ENCODE measurements around the gene LGALS12.

The LGALS12 gene

DNA sequence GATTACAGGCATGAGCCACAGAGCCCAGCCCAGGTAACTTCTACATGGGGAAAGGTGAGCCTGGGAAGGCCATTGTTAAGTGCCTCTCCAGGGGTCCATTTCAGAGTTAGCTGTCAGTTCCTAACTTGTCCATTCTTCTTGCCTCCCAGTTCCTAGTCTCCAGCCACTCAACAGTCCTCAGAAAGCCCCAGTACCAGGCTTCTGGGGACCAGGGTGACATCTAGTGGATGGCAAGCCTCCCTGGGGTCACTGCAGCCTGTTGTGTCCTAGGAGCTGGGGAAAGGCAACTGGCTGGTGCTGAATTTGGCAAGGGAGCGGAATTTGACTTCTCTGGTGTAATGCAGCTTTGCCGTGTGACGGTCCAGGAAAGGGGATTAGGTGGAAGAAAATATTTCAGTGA, 2.1 kb downstream of the LGALS12 start:
- TF ChIP-seq, protein P1, sequence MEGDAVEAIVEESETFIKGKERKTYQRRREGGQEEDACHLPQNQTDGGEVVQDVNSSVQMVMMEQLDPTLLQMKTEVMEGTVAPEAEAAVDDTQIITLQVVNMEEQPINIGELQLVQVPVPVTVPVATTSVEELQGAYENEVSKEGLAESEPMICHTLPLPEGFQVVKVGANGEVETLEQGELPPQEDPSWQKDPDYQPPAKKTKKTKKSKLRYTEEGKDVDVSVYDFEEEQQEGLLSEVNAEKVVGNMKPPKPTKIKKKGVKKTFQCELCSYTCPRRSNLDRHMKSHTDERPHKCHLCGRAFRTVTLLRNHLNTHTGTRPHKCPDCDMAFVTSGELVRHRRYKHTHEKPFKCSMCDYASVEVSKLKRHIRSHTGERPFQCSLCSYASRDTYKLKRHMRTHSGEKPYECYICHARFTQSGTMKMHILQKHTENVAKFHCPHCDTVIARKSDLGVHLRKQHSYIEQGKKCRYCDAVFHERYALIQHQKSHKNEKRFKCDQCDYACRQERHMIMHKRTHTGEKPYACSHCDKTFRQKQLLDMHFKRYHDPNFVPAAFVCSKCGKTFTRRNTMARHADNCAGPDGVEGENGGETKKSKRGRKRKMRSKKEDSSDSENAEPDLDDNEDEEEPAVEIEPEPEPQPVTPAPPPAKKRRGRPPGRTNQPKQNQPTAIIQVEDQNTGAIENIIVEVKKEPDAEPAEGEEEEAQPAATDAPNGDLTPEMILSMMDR (IDR thresholded peaks at IDR 0.05; ENCODE audit: borderline replicate concordance, extremely low read depth, low read length, poor library complexity, severe bottlenecking) = peak; percentile 55
- no peak for TF ChIP-seq EZH2 (IDR thresholded peaks at IDR 0.05; ENCODE audit: borderline replicate concordance, low read depth, low read length, severe bottlenecking)
- Histone ChIP-seq H3K4me2 (ENCODE audit: insufficient read depth, low read length) (no peak overlapping the region), H3K79me2 (ENCODE audit: insufficient read depth, low read length) (no peaks in the 10 kb centered on the region), H3K27me3 (ENCODE audit: insufficient read depth, low read length, poor library complexity) (no peaks in the 10 kb centered on the region), H3K9ac (ENCODE audit: low read depth, low read length) (no peak overlapping the region), H3K36me3 (ENCODE audit: insufficient read depth, low read length) (no peaks in the 10 kb centered on the region), H3K4me3 (ENCODE audit: low read depth in 1 of 2, low read length in 2 of 2) (no peak overlapping the region), H4K20me1 (ENCODE audit: insufficient read depth, low read length) (no peaks in the 10 kb centered on the region), H2AFZ (ENCODE audit: low read depth, low read length) (no peak overlapping the region), H3K27ac (ENCODE audit: low read length) (no peak overlapping the region), H3K4me1 (ENCODE audit: insufficient read depth, low read length) (no peaks in the 10 kb centered on the region), H3K9me3 (ENCODE audit: insufficient read depth, low read length, severe bottlenecking) (no peaks in the 10 kb centered on the region)
- ATAC-seq (ENCODE audit: insufficient read depth, low read depth) (peak; percentile 58; the same call in 2 of the 3 replicates), DNase-seq (peak; percentile 16)

DNA sequence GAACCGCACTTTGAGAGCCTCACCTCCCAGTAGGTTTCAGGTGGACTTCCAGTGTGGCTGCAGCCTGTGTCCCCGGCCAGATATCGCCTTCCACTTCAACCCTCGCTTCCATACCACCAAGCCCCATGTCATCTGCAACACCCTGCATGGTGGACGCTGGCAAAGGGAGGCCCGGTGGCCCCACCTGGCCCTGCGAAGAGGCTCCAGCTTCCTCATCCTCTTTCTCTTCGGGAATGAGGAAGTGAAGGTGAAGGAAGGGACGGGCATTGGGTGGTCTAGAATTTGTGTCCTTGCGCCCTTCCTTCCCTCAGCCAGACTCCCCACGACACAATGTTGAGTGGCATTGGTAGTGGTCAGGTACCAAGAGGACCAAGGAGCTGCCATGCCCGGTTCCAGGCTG, 2.9 kb downstream of the LGALS12 start:
- no peaks in the 10 kb centered on the region for H3K4me1 ChIP-seq (ENCODE audit: insufficient read depth, low read length)
- H3K79me2 ChIP-seq (ENCODE audit: insufficient read depth, low read length) = no peaks in the 10 kb centered on the region
- H3K4me3 ChIP-seq (ENCODE audit: low read depth in 1 of 2, low read length in 2 of 2) = no peak overlapping the region
- no peak overlapping the region for H2AFZ ChIP-seq (ENCODE audit: low read depth, low read length)
- no peaks in the 10 kb centered on the region for H3K36me3 ChIP-seq (ENCODE audit: insufficient read depth, low read length)
- H3K4me2 ChIP-seq (ENCODE audit: insufficient read depth, low read length) = no peak overlapping the region
- no peaks in the 10 kb centered on the region for H4K20me1 ChIP-seq (ENCODE audit: insufficient read depth, low read length)
- TF ChIP-seq EZH2 (IDR thresholded peaks at IDR 0.05; ENCODE audit: borderline replicate concordance, low read depth, low read length, severe bottlenecking) = no peak
- TF ChIP-seq, protein P1 (IDR thresholded peaks at IDR 0.05; ENCODE audit: borderline replicate concordance, extremely low read depth, low read length, poor library complexity, severe bottlenecking) = no peak
- no peak overlapping the region for H3K27ac ChIP-seq (ENCODE audit: low read length)
- no peak overlapping the region for H3K9ac ChIP-seq (ENCODE audit: low read depth, low read length)
- ATAC-seq (ENCODE audit: insufficient read depth, low read depth) (no peak), DNase-seq (no peak)
- no peaks in the 10 kb centered on the region for H3K9me3 ChIP-seq (ENCODE audit: insufficient read depth, low read length, severe bottlenecking)
- H3K27me3 ChIP-seq (ENCODE audit: insufficient read depth, low read length, poor library complexity) = no peaks in the 10 kb centered on the region

GRCh38 chr11:63510360-63511047, 4.6 kb downstream of the LGALS12 start:
- no peak overlapping the region for H3K4me2 ChIP-seq (ENCODE audit: insufficient read depth, low read length)
- no peak overlapping the region for H3K9ac ChIP-seq (ENCODE audit: low read depth, low read length)
- H4K20me1 ChIP-seq (ENCODE audit: insufficient read depth, low read length) = no peaks in the 10 kb centered on the region
- no peak overlapping the region for H2AFZ ChIP-seq (ENCODE audit: low read depth, low read length)
- no peak overlapping the region for H3K4me3 ChIP-seq (ENCODE audit: low read depth in 1 of 2, low read length in 2 of 2)
- TF ChIP-seq, protein P1 (IDR thresholded peaks at IDR 0.05; ENCODE audit: borderline replicate concordance, extremely low read depth, low read length, poor library complexity, severe bottlenecking) = no peak
- no peak for TF ChIP-seq EZH2 (IDR thresholded peaks at IDR 0.05; ENCODE audit: borderline replicate concordance, low read depth, low read length, severe bottlenecking)
- no peaks in the 10 kb centered on the region for H3K36me3 ChIP-seq (ENCODE audit: insufficient read depth, low read length)
- ATAC-seq (ENCODE audit: insufficient read depth, low read depth) = no peak
- no peaks in the 10 kb centered on the region for H3K27me3 ChIP-seq (ENCODE audit: insufficient read depth, low read length, poor library complexity)
- H3K79me2 ChIP-seq (ENCODE audit: insufficient read depth, low read length) = no peaks in the 10 kb centered on the region
- H3K4me1 ChIP-seq (ENCODE audit: insufficient read depth, low read length) = no peaks in the 10 kb centered on the region
- H3K27ac ChIP-seq (ENCODE audit: low read length) = no peak overlapping the region
- H3K9me3 ChIP-seq (ENCODE audit: insufficient read depth, low read length, severe bottlenecking) = no peaks in the 10 kb centered on the region
- DNase-seq = no peak

Data from DND-41 (cell line).